GM10266 (cell line): ENCODE measurements around the gene ZNF544.
"Not testable (repeated sequence)": the region's sequence is repeated elsewhere in the genome, so short reads cannot be mapped to it uniquely, and the experiment has no call there.

Experiments used
- DNase-seq: peaks from one replicate; pipeline ENCODE4 v3.0.0; 2012; ENCODE audit errors: extremely low spot score
- TF ChIP-seq, protein P1 (sequence below): IDR thresholded peaks from 2 replicates; pipeline ENCODE4 v1.5.1; 2012; ENCODE audit warnings: mild to moderate bottlenecking, low read depth; ENCODE audit not compliant: control insufficient read depth, insufficient read depth; ENCODE audit errors: missing control alignments

The ZNF544 gene

DNA sequence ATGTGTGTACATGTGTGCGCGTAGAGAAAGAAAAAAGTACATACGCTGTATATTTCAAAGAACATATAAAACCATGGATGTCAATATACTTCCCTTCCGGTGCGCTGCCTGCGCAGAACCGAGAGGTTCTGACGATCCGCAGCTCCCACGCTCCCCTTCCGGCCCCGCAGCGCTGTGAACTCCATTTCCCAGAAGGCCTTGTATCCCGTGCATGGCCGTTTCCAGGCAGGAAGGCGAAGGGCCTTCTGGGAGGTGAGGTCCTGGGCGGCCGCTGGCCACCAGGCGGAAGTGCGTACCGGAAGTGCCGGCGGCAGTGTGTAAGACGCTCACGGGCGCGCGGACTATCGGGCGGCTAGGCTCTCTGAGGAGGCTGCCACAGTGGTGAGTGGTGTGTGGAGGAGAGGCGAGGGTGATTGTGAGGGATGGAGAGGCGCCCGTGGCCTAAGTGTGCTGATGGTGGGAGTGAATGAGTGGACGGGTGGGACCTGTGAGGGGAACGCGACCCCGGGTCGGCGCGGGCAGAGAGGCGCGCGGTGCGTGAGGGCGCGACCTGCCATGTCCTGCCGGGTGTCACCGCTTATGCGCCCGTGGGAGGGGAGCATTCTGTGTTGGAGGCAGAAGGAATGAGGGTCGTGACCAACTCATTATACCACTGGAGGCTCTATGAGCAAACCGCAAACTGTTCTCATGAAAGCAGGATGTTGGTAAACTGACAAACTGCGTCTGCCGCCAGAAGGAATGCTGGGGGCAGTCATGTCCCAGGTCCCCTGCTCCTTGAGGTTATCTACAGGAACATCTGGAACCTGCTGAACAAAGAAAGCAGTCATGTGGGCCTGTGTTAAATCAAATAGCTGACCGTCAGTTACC, 76.6 kb downstream of the ZNF544 start, which contains the start of gene ERVK3-1:
TSS of gene ERVK3-1 (plus strand) at position 313 of the 867 bp plus-strand sequence. CDS start 6,792 bp downstream, outside the sequence.
- peak; percentile 93 for DNase-seq
- TF ChIP-seq, protein P1, sequence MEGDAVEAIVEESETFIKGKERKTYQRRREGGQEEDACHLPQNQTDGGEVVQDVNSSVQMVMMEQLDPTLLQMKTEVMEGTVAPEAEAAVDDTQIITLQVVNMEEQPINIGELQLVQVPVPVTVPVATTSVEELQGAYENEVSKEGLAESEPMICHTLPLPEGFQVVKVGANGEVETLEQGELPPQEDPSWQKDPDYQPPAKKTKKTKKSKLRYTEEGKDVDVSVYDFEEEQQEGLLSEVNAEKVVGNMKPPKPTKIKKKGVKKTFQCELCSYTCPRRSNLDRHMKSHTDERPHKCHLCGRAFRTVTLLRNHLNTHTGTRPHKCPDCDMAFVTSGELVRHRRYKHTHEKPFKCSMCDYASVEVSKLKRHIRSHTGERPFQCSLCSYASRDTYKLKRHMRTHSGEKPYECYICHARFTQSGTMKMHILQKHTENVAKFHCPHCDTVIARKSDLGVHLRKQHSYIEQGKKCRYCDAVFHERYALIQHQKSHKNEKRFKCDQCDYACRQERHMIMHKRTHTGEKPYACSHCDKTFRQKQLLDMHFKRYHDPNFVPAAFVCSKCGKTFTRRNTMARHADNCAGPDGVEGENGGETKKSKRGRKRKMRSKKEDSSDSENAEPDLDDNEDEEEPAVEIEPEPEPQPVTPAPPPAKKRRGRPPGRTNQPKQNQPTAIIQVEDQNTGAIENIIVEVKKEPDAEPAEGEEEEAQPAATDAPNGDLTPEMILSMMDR = peak; percentile 0

DNA sequence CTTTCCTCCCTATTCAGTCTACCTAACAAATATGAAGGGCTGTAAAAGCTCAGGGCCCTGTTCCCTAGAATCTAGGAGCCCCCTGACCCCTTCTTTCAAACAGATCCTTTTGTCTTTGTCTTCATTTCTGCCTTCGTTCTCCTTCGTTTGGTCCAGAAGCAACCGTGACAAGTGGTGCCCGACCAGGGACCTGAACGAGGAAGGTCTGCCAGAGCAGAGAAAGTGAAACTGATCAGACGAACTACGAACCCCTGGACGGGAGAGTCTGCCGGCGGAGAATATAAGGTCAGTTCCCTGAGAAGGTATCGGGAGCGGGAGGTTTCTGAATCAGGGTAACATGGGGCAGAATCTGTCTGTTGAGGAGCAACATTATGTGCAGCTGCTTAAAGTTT, 77.2 kb downstream of the ZNF544 start:
- no peak for DNase-seq

GRCh38 chr19:58307736-58308135, 79.0 kb downstream of the ZNF544 start:
- TF ChIP-seq, protein P1 = no peak
- DNase-seq = no peak

More for the DNA sequence above, 77.2 kb downstream of the ZNF544 start:
- TF ChIP-seq, protein P1 = no peak

- TF ChIP-seq, protein P1 = peak; percentile 14
- not testable (repeated sequence) for DNase-seq
These were observed 82.0 kb downstream of the ZNF544 start for GRCh38 chr19:58310685-58311084.

DNA sequence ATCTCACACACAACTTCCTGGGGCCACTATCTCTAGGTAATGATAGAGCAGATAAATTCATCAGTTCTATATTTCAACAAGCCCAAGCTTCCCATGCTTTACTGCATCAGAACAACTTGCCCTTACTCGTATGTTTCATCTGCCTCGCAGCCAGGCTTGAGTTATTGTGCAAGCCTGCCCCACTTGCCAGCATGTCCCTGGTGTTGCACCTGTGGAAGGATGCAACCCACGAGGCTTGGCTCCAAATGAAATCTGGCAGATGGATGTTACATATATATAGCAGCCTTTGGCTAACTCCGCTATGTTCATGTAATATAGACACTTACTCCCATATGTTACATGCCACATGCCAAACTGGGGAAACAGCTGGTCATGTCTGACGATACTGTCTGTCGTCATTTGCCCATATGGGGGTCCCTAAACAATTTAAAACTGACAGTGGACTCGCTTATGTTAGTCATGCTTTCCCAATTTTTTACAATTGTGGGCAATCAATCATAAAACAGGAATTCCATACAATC, 82.7 kb downstream of the ZNF544 start:
- no peak for DNase-seq

More for the DNA sequence above, 82.7 kb downstream of the ZNF544 start:
- TF ChIP-seq, protein P1 = no peak
